ENCODE measurements around the gene PLCB2. TPM values are rescaled to one million over a fixed set of nuclear protein-coding genes. Genes with fewer than 3 reads are reported as not detected.

The PLCB2 gene
- total RNA-seq, 1 donor from 2014 or later = 0.81 TPM

DNA sequence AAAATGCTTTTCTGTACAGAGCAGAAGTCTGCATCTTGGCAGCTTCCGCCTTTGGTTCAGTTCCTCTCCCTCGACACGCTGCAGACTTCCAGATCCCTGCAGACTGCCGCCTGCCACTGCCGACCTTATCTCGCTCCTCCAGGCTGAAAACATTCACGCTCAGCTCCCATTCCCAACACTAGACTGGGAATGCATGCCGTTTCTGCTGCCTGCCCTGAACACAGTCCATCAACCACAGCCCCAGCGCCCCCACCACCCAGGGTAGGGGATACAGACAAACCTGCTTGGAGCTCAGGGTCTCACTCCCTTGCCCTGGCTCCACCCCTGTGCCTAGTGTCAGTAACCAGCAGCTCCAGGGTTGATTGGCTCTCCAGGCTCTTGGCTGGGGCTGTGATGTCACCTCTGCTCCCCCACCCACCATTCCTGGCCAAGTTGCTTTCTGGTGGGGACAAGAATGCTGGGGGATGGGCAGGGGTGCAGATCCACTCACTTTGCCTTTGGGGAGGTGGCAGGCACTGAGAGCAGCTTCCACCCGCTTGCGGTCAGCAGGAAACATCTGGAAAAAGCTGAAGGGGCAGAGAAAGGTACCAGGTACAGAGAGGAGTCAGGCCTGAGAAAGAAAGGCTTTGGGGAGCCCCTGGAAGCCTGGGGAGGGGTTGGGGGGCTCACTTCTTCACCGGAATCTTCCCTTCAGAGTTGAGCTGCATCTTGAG lies 6.1 kb downstream of the PLCB2 start:
- no peak for DNase-seq (ENCODE audit: low read depth)
- no peak for TF ChIP-seq CTCF (conservative IDR thresholded peaks at IDR 0.05; ENCODE audit: low read depth, low read length)
- no peak overlapping the region for H3K4me3 ChIP-seq (ENCODE audit: low read depth, low read length)

GRCh38 chr15:40300771-40301170 lies 7.0 kb downstream of the PLCB2 start:
- no peak for DNase-seq (ENCODE audit: low read depth)
- H3K4me3 ChIP-seq (ENCODE audit: low read depth, low read length) = no peak overlapping the region
- no peak for TF ChIP-seq CTCF (conservative IDR thresholded peaks at IDR 0.05; ENCODE audit: low read depth, low read length)

GRCh38 chr15:40300367-40300766 lies 7.4 kb downstream of the PLCB2 start:
- no peak overlapping the region for H3K4me3 ChIP-seq (ENCODE audit: low read depth, low read length)
- DNase-seq (ENCODE audit: low read depth) = no peak
- no peak for TF ChIP-seq CTCF (conservative IDR thresholded peaks at IDR 0.05; ENCODE audit: low read depth, low read length)

DNA sequence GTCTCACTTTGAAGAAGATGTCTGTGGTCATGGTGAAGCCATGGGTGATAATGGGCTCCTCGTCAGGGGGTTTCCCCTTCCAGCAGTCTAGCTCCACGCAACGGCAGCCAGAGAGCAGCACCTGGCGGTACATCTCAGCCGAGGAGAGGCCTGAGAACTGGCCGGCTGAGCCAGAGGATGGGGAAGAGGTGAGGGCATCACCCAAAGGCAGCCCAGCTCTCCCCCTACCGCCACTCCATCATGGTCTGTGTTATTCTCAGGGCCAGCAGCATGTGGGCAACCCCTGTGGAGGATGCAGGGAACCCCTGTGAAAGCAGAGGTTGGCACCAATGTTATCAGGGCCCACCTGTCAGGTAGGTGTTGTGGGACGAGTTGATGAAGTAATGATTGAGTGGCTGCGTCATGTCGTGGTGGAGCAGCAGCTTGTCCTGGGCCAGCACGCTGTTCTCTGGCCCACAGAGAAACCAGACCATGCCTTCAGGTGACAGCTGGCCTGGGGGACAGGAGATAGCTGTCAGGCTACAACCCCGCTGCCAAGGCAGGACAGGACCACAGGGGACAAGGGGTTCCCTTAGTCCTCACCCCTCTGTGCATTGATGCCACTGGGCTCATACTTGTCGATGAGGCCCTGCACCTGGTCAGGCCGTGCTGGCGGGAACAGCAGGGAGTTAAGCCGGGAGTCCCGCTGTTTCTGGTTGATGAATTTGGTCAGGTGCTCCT lies 9.4 kb downstream of the PLCB2 start:
- TF ChIP-seq CTCF (conservative IDR thresholded peaks at IDR 0.05; ENCODE audit: low read depth, low read length) = no peak
- H3K4me3 ChIP-seq (ENCODE audit: low read depth, low read length) = no peak overlapping the region
- no peak for DNase-seq (ENCODE audit: low read depth)

- TF ChIP-seq CTCF (conservative IDR thresholded peaks at IDR 0.05; ENCODE audit: low read depth, low read length) = no peak
- no peak for DNase-seq (ENCODE audit: low read depth)
- no peak overlapping the region for H3K4me3 ChIP-seq (ENCODE audit: low read depth, low read length)
These were observed 10.4 kb downstream of the PLCB2 start for GRCh38 chr15:40297356-40297755.

- DNase-seq (ENCODE audit: low read depth) = no peak
- H3K4me3 ChIP-seq (ENCODE audit: low read depth, low read length) = no peak overlapping the region
- TF ChIP-seq CTCF (conservative IDR thresholded peaks at IDR 0.05; ENCODE audit: low read depth, low read length) = no peak
These were observed 11.0 kb downstream of the PLCB2 start for GRCh38 chr15:40296561-40297230.
